Dendritic cell treated with granulocyte-macrophage colony-stimulating factor and Interleukin-4, amounts not matched to agents 40 ng/mL and 50 ng/mL, for 4 days (primary cell): ENCODE data around the gene CMSS1.

ENCODE experiments used
- H3K27ac Mint-ChIP-seq: one replicate; pipeline ENCODE4 v1.8.0; 2022; ENCODE audit warnings: mild to moderate bottlenecking, mixed read lengths
- H3K27me3 Mint-ChIP-seq: one replicate; pipeline ENCODE4 v1.8.0; 2022; ENCODE audit warnings: mild to moderate bottlenecking, mixed read lengths
- H3K36me3 Mint-ChIP-seq: one replicate; pipeline ENCODE4 v1.8.0; 2022; ENCODE audit warnings: low read depth, mixed read lengths
- H3K4me1 Mint-ChIP-seq: one replicate; pipeline ENCODE4 v1.8.0; 2022; ENCODE audit warnings: low read depth, mixed read lengths
- H3K4me3 Mint-ChIP-seq: one replicate; pipeline ENCODE4 v1.8.0; 2022; ENCODE audit warnings: mild to moderate bottlenecking, moderate library complexity, mixed read lengths
- H3K9me3 Mint-ChIP-seq: one replicate; pipeline ENCODE4 v1.8.0; 2022; ENCODE audit warnings: mixed read lengths
- intact Hi-C: fragments of 100-400 bp; cut with micrococcal nuclease; formaldehyde crosslinking; loops from one replicate; pipeline ENCODE4 v1.15.0; 2022

Gene CMSS1

GRCh38 chr3:100108464-100109079 is 290.9 kb downstream of the CMSS1 start:
- Mint-ChIP-seq H3K9me3 (no peaks in the 10 kb centered on the region), H3K4me1 (peaks cover 11% of the 10 kb centered on the region), H3K36me3 (no peaks in the 10 kb centered on the region), H3K4me3 (no peak overlapping the region), H3K27me3 (no peaks in the 10 kb centered on the region), H3K27ac (no peak overlapping the region)
- intact Hi-C loops: no loop called here

- intact Hi-C loops: no loop called here
- Mint-ChIP-seq H3K4me3 (no peak overlapping the region), H3K4me1 (peaks cover 19% of the 10 kb centered on the region), H3K27ac (no peak overlapping the region), H3K36me3 (no peaks in the 10 kb centered on the region), H3K9me3 (no peaks in the 10 kb centered on the region), H3K27me3 (no peaks in the 10 kb centered on the region)
These were observed 292.5 kb downstream of the CMSS1 start for GRCh38 chr3:100110162-100110561.

GRCh38 chr3:100111728-100112127 is 294.1 kb downstream of the CMSS1 start:
- no peaks in the 10 kb centered on the region for H3K9me3 Mint-ChIP-seq
- H3K27ac Mint-ChIP-seq: no peak overlapping the region
- H3K27me3 Mint-ChIP-seq: peaks cover 1% of the 10 kb centered on the region
- H3K36me3 Mint-ChIP-seq: no peaks in the 10 kb centered on the region
- no peak overlapping the region for H3K4me3 Mint-ChIP-seq
- intact Hi-C loops: no loop called here
- peaks cover 12% of the 10 kb centered on the region for H3K4me1 Mint-ChIP-seq

GRCh38 chr3:100113723-100114412 is 296.2 kb downstream of the CMSS1 start:
- H3K27ac Mint-ChIP-seq: no peak overlapping the region

GRCh38 chr3:100114413-100115030 is 296.9 kb downstream of the CMSS1 start, which contains the start of gene FILIP1L:
Gene FILIP1L (minus strand): TSS chr3:100114501.
- Mint-ChIP-seq H3K27ac (no peak within 1 kb of the TSS), H3K27me3 (peaks cover 1% of the 10 kb centered on the region)
- intact Hi-C loops: no loop called here

More at GRCh38 chr3:100113723-100114412, 296.2 kb downstream of the CMSS1 start:
- H3K9me3 Mint-ChIP-seq: no peaks in the 10 kb centered on the region
- peaks cover 1% of the 10 kb centered on the region for H3K27me3 Mint-ChIP-seq
- H3K4me1 Mint-ChIP-seq: peaks cover 12% of the 10 kb centered on the region
- H3K36me3 Mint-ChIP-seq: no peaks in the 10 kb centered on the region
- intact Hi-C loops: no loop called here
- no peak overlapping the region for H3K4me3 Mint-ChIP-seq

GRCh38 chr3:100117093-100117492 is 299.4 kb downstream of the CMSS1 start:
- intact Hi-C loops: no loop called here
- Mint-ChIP-seq H3K27me3 (peaks cover 1% of the 10 kb centered on the region), H3K27ac (no peak overlapping the region), H3K36me3 (no peaks in the 10 kb centered on the region), H3K9me3 (no peaks in the 10 kb centered on the region), H3K4me1 (peaks cover 12% of the 10 kb centered on the region), H3K4me3 (no peak overlapping the region)

More at GRCh38 chr3:100114413-100115030, 296.9 kb downstream of the CMSS1 start, which contains the start of gene FILIP1L:
- Mint-ChIP-seq H3K4me1 (peaks cover 12% of the 10 kb centered on the region), H3K4me3 (no peak within 1 kb of the TSS), H3K9me3 (no peaks in the 10 kb centered on the region), H3K36me3 (no peaks in the 10 kb centered on the region)

- H3K27ac Mint-ChIP-seq: no peak overlapping the region
- H3K27me3 Mint-ChIP-seq: peaks cover 1% of the 10 kb centered on the region
- no peak overlapping the region for H3K4me3 Mint-ChIP-seq
- H3K4me1 Mint-ChIP-seq: no peaks in the 10 kb centered on the region
- H3K9me3 Mint-ChIP-seq: no peaks in the 10 kb centered on the region
- intact Hi-C loops: no loop called here
- no peaks in the 10 kb centered on the region for H3K36me3 Mint-ChIP-seq
These were observed 302.4 kb downstream of the CMSS1 start for GRCh38 chr3:100120012-100120411.

GRCh38 chr3:100120693-100121092 is 303.0 kb downstream of the CMSS1 start:
- Mint-ChIP-seq H3K36me3 (no peaks in the 10 kb centered on the region), H3K9me3 (no peaks in the 10 kb centered on the region), H3K4me3 (no peak overlapping the region), H3K4me1 (no peaks in the 10 kb centered on the region), H3K27me3 (no peaks in the 10 kb centered on the region), H3K27ac (no peak overlapping the region)
- intact Hi-C loops: no loop called here

- no peaks in the 10 kb centered on the region for H3K9me3 Mint-ChIP-seq
- intact Hi-C loops: no loop called here
- H3K27me3 Mint-ChIP-seq: no peaks in the 10 kb centered on the region
- H3K4me1 Mint-ChIP-seq: no peaks in the 10 kb centered on the region
- H3K27ac Mint-ChIP-seq: no peak overlapping the region
- no peaks in the 10 kb centered on the region for H3K36me3 Mint-ChIP-seq
- H3K4me3 Mint-ChIP-seq: no peak overlapping the region
These were observed 304.7 kb downstream of the CMSS1 start for GRCh38 chr3:100122321-100122720.

GRCh38 chr3:100123112-100123511 is 305.4 kb downstream of the CMSS1 start:
- Mint-ChIP-seq H3K9me3 (no peaks in the 10 kb centered on the region), H3K4me1 (no peaks in the 10 kb centered on the region), H3K27me3 (no peaks in the 10 kb centered on the region), H3K4me3 (no peak overlapping the region), H3K27ac (no peak overlapping the region), H3K36me3 (no peaks in the 10 kb centered on the region)
- intact Hi-C loops: no loop called here

GRCh38 chr3:100124201-100124761 is 306.6 kb downstream of the CMSS1 start:
- H3K4me1 Mint-ChIP-seq: no peaks in the 10 kb centered on the region
- H3K36me3 Mint-ChIP-seq: no peaks in the 10 kb centered on the region
- intact Hi-C loops: no loop called here

GRCh38 chr3:100125161-100125938 is 307.7 kb downstream of the CMSS1 start:
- Mint-ChIP-seq H3K27ac (no peak overlapping the region), H3K4me1 (peaks cover 6% of the 10 kb centered on the region), H3K36me3 (no peaks in the 10 kb centered on the region), H3K4me3 (no peak overlapping the region), H3K27me3 (no peaks in the 10 kb centered on the region), H3K9me3 (no peaks in the 10 kb centered on the region)
- intact Hi-C loops: no loop called here

More at GRCh38 chr3:100124201-100124761, 306.6 kb downstream of the CMSS1 start:
- Mint-ChIP-seq H3K4me3 (no peak overlapping the region), H3K9me3 (no peaks in the 10 kb centered on the region), H3K27ac (no peak overlapping the region), H3K27me3 (no peaks in the 10 kb centered on the region)

- Mint-ChIP-seq H3K36me3 (no peaks in the 10 kb centered on the region), H3K27ac (no peak overlapping the region), H3K4me1 (peaks cover 6% of the 10 kb centered on the region), H3K4me3 (no peak overlapping the region), H3K9me3 (no peaks in the 10 kb centered on the region), H3K27me3 (no peaks in the 10 kb centered on the region)
- intact Hi-C loops: no loop called here
These were observed 310.1 kb downstream of the CMSS1 start for GRCh38 chr3:100127792-100128191.
